Upper lobe of right lung (tissue), 1 donor: ENCODE results near the gene INHBE. TPM values are rescaled to one million over a fixed set of nuclear protein-coding genes. Genes with fewer than 3 reads are reported as not detected.

Experiments
- ATAC-seq: fragments of 200-7000 bp; cut with Tn5 transposase; one replicate; pipeline ENCODE4 v1.9.1; 2020; ENCODE audit warnings: mild to moderate bottlenecking, moderate library complexity
- DNase-seq: peaks from one replicate; pipeline ENCODE4 v3.0.0-alpha.2; 2020
- H3K27ac ChIP-seq: fragments of 200-600 bp; one replicate; pipeline ENCODE4 v1.8.0; 2022
- H3K27me3 ChIP-seq: fragments of 200-600 bp; one replicate; pipeline ENCODE4 v1.8.0; 2022; ENCODE audit warnings: mild to moderate bottlenecking
- H3K36me3 ChIP-seq: fragments of 200-600 bp; one replicate; pipeline ENCODE4 v1.8.0; 2022
- H3K4me1 ChIP-seq: fragments of 200-600 bp; one replicate; pipeline ENCODE4 v1.8.0; 2022
- H3K4me3 ChIP-seq: fragments of 200-600 bp; one replicate; pipeline ENCODE4 v1.8.0; 2022; ENCODE audit warnings: mild to moderate bottlenecking
- H3K9me3 ChIP-seq: fragments of 200-600 bp; one replicate; pipeline ENCODE4 v1.8.0; 2022
- CTCF ChIP-seq: fragments of 200-600 bp; IDR thresholded peaks from one replicate; pipeline ENCODE4 v1.8.0; 2022; ENCODE audit warnings: antibody characterized with exemption
- intact Hi-C: fragments of 100-400 bp; cut with DNase I; formaldehyde crosslinking; loops from one replicate; pipeline ENCODE4 v1.11.0; 2022
- total RNA-seq: library from RNA; stranded (reverse); fragmentation: NEBNext Ultra II Directional; extraction: Animal tissue kit (Norgen Biotek cat#: 25700); gene quantifications from one replicate; pipeline ENCODE4 v1.2.1, GENCODE V29; 2021
- donor health status: DM: no; HTN: yes; CAD: no; lungs with severe emphysema.

The INHBE gene
- total RNA-seq, 1 donor from 2014 or later = not detected

- H3K36me3 ChIP-seq = peaks cover 3% of the 10 kb centered on the region
- H3K4me3 ChIP-seq = no peak overlapping the region
- peak; percentile 9 for DNase-seq
- no peak for TF ChIP-seq CTCF
- no peak overlapping the region for H3K27ac ChIP-seq
- ATAC-seq = peak; percentile 8
- H3K4me1 ChIP-seq = peaks cover 4% of the 10 kb centered on the region
- no peaks in the 10 kb centered on the region for H3K9me3 ChIP-seq
- H3K27me3 ChIP-seq = peaks cover 22% of the 10 kb centered on the region
- intact Hi-C loops = no loop called here
Measured at GRCh38 chr12:57469296-57470164, 14.4 kb downstream of the INHBE start.

- H3K4me3 ChIP-seq = no peak overlapping the region
- no peak overlapping the region for H3K27ac ChIP-seq
- no peaks in the 10 kb centered on the region for H3K9me3 ChIP-seq
- ATAC-seq (no peak), DNase-seq (no peak)
- TF ChIP-seq CTCF = no peak
- intact Hi-C loops = no loop called here
- H3K36me3 ChIP-seq = peaks cover 4% of the 10 kb centered on the region
- H3K27me3 ChIP-seq = peaks cover 31% of the 10 kb centered on the region
- H3K4me1 ChIP-seq = peaks cover 13% of the 10 kb centered on the region
Measured at GRCh38 chr12:57470286-57470969, 15.3 kb downstream of the INHBE start.

GRCh38 chr12:57470970-57471656 lies 16.0 kb downstream of the INHBE start:
- peaks cover 37% of the 10 kb centered on the region for H3K27me3 ChIP-seq
- H3K4me1 ChIP-seq = peaks cover 20% of the 10 kb centered on the region
- intact Hi-C loops = no loop called here
- TF ChIP-seq CTCF = no peak
- ATAC-seq = no peak
- no peaks in the 10 kb centered on the region for H3K9me3 ChIP-seq
- DNase-seq = no peak
- H3K4me3 ChIP-seq = no peak overlapping the region
- H3K27ac ChIP-seq = no peak overlapping the region
- H3K36me3 ChIP-seq = peaks cover 4% of the 10 kb centered on the region

DNA sequence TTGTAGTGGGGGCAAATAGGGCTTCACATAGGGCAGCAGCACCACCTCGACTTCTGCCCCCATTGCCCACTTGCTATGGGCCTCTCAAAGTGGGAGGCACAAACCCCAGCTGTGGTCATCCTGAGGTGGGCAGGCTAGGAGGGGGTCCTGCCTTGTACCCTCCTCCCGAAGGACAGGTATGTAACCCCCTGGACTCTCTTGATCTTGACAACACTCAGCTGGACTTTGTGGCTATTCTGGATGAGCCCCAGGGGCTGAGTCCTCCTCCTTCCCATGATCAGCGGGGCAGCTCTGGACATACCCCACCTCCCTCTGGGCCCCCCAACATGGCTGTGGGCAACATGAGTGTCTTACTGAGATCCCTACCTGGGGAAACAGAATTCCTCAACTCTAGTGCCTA lies 16.6 kb downstream of the INHBE start:
- H3K27ac ChIP-seq = no peak overlapping the region
- intact Hi-C loops = no loop called here
- TF ChIP-seq CTCF = no peak
- no peaks in the 10 kb centered on the region for H3K9me3 ChIP-seq
- no peak overlapping the region for H3K4me3 ChIP-seq
- H3K36me3 ChIP-seq = peaks cover 4% of the 10 kb centered on the region
- ATAC-seq (no peak), DNase-seq (peak; percentile 18)
- peaks cover 42% of the 10 kb centered on the region for H3K27me3 ChIP-seq
- H3K4me1 ChIP-seq = peaks cover 23% of the 10 kb centered on the region

GRCh38 chr12:57472391-57472790 lies 17.3 kb downstream of the INHBE start:
- Histone ChIP-seq H3K36me3 (peaks cover 4% of the 10 kb centered on the region), H3K27ac (no peak overlapping the region), H3K4me1 (peaks cover 23% of the 10 kb centered on the region), H3K9me3 (no peaks in the 10 kb centered on the region), H3K4me3 (no peak overlapping the region), H3K27me3 (peaks cover 42% of the 10 kb centered on the region)
- ATAC-seq (no peak), DNase-seq (no peak)
- no peak for TF ChIP-seq CTCF
- intact Hi-C loops = no loop called here
